ENCODE measurements around the gene NRG3.

NRG3 gene

GRCh38 chr10:83023662-83024061, 1148.7 kb downstream of the NRG3 start:
- no peak for TF ChIP-seq TAF1 (IDR thresholded peaks at IDR 0.05; ENCODE audit: low read depth, low read length)
- no peak for TF ChIP-seq POLR2AphosphoS5 (IDR thresholded peaks at IDR 0.05; ENCODE audit: low read depth, low read length)
- no peak for TF ChIP-seq PAX5 (IDR thresholded peaks at IDR 0.05; ENCODE audit: insufficient read depth, low read length, severe bottlenecking)
- TF ChIP-seq POLR2A (IDR thresholded peaks at IDR 0.05; ENCODE audit: low read depth, low read length) = no peak
- TF ChIP-seq POU2F2 (IDR thresholded peaks at IDR 0.05; ENCODE audit: low read depth, low read length) = no peak
- no peak for TF ChIP-seq SPI1 (IDR thresholded peaks at IDR 0.05; ENCODE audit: low read depth, low read length)
- DNase-seq (ENCODE audit: insufficient read length, low spot score) = no peak

More at GRCh38 chr10:83023662-83024061, 1148.7 kb downstream of the NRG3 start:
- FAIRE-seq = no peak

All from GM12891 (cell line).